Motor neuron (in vitro differentiated cells): Measurements from ENCODE around the gene PDSS1. TPM values are rescaled to one million over a fixed set of nuclear protein-coding genes. Genes with fewer than 3 reads are reported as not detected.
"Not testable (repeated sequence)": the region's sequence is repeated elsewhere in the genome, so short reads cannot be mapped to it uniquely, and the experiment has no call there.

Source experiments
- ATAC-seq, 8 experiments: fragments of 200-7000 bp; cut with Tn5 transposase; replicated peaks in 6 of 8; 2 replicates each; pipeline ENCODE4 v1.8.0; 2021; ENCODE audit warnings: mild to moderate bottlenecking in 8 of 8, moderate library complexity in 8 of 8
- H3K27ac ChIP-seq, 2 donors: fragments of 250-450 bp; sonication (Bioruptor Pico); 2 replicates each; pipeline ENCODE4 v1.9.0; 2021; ENCODE audit warnings: antibody characterized with exemption in 2 of 2, mild to moderate bottlenecking in 2 of 2, moderate library complexity in 1 of 2
- H3K4me1 ChIP-seq, 2 donors: fragments of 250-450 bp; sonication (Bioruptor Pico); replicated peaks in 1 of 2; 2 replicates each; pipeline ENCODE4 v1.6.1; 2021; ENCODE audit warnings: antibody characterized with exemption in 2 of 2, mild to moderate bottlenecking in 2 of 2, moderate library complexity in 1 of 2
- H3K4me3 ChIP-seq, 5 donors: fragments of 250-450 bp; sonication (Bioruptor Pico); 2 replicates each; pipeline ENCODE4 v1.9.0; 2021; ENCODE audit warnings: antibody characterized with exemption in 5 of 5, mild to moderate bottlenecking in 5 of 5, moderate library complexity in 4 of 5
- WGBS, 10 experiments: fragments of 450-650 bp; shearing (Covaris generic); methylation state at CpG; one replicate each; pipeline ENCODE4 v1.0.0; 2022; 5-methylcytosine and 5-hydroxymethylcytosine counted together
- in situ Hi-C, 9 experiments: fragments of 400-800 bp; cut with MboI; loops; one replicate each; pipeline ENCODE4 v1.15.0; 2021; ENCODE audit warnings: low sequenced_read_pairs in 9 of 9, low pct_unique_long_range_greater_than_20kb in 2 of 9; ENCODE audit not compliant: unreplicated experiment in 9 of 9
- total RNA-seq, 8 experiments: library from RNA; unstranded; fragments of 300-600 nt; gene quantifications; 2 replicates each; pipeline versions ENCODE4 v1.2.3 to v1.2.4, GENCODE V29; 2022

The PDSS1 gene, protein sequence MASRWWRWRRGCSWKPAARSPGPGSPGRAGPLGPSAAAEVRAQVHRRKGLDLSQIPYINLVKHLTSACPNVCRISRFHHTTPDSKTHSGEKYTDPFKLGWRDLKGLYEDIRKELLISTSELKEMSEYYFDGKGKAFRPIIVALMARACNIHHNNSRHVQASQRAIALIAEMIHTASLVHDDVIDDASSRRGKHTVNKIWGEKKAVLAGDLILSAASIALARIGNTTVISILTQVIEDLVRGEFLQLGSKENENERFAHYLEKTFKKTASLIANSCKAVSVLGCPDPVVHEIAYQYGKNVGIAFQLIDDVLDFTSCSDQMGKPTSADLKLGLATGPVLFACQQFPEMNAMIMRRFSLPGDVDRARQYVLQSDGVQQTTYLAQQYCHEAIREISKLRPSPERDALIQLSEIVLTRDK
- 10 to 100 TPM in 3 of 8 experiments, 1 to 10 TPM in 5; 6.4 to 24.6 (median 8.7) TPM for total RNA-seq

DNA sequence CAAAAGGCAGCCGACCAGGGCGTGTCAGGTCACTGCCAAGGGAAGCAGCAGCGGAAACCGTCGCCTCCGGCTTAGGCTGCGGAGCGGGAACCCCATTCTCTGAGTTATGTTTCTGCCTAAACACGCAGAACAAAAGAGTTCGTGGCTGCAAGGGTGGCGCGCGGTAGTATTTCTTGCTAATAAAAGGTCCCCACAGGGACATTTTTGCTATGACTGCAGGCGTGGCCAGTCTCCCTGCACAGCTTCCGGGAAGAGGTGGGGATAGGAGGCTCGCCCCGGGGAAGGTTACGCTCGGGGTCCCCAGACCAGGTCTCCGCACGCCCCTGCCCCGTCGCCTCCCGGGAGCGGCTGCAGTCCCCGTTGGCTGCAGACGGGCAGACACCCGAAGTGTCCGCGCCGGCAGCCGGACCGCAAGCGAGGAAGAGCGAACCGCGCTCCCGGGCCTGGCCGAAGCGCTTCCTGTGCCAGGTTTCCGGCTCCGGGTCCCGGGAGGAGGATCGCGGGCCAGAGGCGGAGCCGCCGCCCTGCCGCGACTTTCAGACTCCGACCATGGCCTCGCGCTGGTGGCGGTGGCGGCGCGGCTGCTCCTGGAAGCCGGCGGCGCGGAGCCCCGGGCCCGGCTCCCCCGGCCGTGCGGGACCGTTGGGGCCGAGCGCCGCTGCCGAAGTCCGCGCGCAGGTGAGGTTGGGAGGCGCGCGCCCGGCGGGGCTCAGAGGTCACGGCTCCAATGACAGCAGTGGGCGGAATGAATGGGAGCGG, at the start of gene PDSS1:
TSS of gene PDSS1 (plus strand) at position 539 of the 759 bp plus-strand sequence. CDS start at position 550, 11 bp downstream.
- in situ Hi-C loops: no loop called here
- WGBS, 10 experiments: 0 to 2% (median 0%) methylated on average over 1 to 24 of the region's 82 CpGs; no CpG with 5 or more reads in 5 of the 10 experiments
- Histone ChIP-seq H3K4me3 (peak within 1 kb of the TSS; percentile 70 to 99 (median 97)), H3K27ac (peak within 1 kb of the TSS; percentile 92 to 93), H3K4me1 (peaks cover 5 to 8% of the 10 kb centered on the region in 2 donors)
- peak; percentile 84 to 95 (median 87) for ATAC-seq

DNA sequence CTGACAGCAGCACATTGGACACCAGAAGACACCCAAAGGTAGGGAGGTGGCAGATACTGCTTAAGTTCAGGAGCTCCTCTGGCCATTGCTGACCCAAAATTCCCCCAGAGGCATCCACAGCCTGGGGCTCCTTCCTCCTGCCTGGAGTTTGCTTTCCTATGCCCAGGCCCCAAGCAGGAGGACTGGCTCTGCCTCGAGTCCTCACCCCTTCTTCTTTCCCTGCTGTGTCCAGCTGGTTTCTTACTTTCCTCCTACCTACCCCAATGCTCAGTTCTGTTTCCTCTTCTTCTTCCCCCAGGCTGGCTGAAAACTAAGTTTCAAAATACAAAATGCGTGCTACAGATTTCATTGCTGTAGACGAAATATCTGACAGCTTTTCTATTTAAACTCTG, 49.3 kb upstream of the PDSS1 start:
- H3K27ac ChIP-seq, H3K4me3 ChIP-seq, H3K4me1 ChIP-seq, ATAC-seq: not testable (repeated sequence)
- WGBS, 10 experiments: 6 to 100% (median 58%) methylated on average over 1 to 3 of the region's 3 CpGs; no CpG with 5 or more reads in 1 of the 10 experiments
- in situ Hi-C loops: loop anchor here in 1 of 9 experiments (25.0 kb wide), 1 partner anchor 111 kb away; no protein-coding TSS in a partner anchor

DNA sequence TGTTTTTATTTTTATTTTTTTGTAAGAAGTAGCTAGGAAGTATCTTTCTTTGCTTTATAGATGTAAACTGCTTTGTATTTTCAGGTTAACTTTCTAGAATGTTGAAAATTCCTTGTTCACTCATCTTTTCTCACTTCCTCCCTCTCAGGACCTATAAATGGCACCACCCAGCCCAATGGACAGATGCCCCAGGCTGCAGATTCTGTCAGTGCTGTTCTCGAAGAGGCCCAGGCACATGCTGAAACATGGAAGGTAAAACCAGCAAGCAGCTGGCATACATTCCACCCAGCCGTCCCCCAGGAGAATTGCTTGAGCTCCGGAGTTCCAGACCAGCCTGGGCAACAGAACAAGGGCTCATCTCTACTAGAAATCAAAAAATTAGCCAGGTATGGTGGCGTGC, 47.1 kb upstream of the PDSS1 start:
- in situ Hi-C loops: no loop called here
- WGBS, 10 experiments: 0 to 100% (median 59%) methylated on average over 1 to 3 of the region's 4 CpGs; no CpG with 5 or more reads in 2 of the 10 experiments
- H3K27ac ChIP-seq: no peak overlapping the region

DNA sequence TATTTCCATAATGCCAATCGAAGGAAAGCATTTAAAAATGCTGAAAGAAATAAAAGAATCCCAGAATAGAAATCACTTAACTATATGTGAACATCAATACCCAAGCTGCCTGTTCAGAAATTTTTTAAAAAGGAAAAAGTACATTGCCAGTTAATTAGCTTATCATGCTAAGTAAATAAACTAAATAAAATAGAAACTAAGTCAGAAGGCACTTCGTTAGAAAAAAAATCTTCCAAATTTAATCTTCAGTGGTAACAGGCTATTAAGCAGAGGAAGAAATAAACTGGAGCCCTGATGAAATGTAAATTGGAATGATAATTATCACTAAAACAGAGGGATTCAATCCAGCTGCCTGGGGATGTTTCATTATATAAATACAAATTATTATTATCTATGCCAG, 46.0 kb upstream of the PDSS1 start:
- H3K27ac ChIP-seq, in situ Hi-C loops, H3K4me3 ChIP-seq, ATAC-seq, H3K4me1 ChIP-seq: not testable (repeated sequence)
- 0 to 86% (median 46%) methylated on average over 1 to 2 of the region's 2 CpGs for WGBS, 10 experiments

More for the DNA sequence above, 47.1 kb upstream of the PDSS1 start:
- Histone ChIP-seq H3K4me3 (no peak overlapping the region), H3K4me1 (no peaks in the 10 kb centered on the region)
- no peak for ATAC-seq

DNA sequence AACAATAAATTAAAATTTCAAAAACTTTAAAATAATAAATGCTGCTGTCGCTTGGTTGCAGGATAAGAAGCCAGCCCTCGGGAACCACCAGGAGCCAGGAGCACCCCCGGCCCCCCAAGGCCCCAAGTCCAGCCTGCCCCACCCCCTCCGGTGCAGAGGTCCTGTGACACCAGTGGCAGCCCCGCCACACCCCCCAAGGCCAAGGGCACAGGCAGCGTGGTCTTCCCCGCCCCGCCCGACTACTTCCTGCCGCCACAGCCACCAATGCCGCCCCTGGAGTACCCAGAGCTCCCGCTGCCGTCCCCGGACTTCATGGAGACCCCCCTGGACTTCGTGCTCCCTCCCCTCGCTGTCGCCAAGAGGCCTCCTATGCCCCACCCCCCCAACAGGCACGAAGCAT, 44.5 kb upstream of the PDSS1 start:
- in situ Hi-C loops: no loop called here
- Histone ChIP-seq H3K27ac (no peak overlapping the region), H3K4me3 (no peak overlapping the region), H3K4me1 (no peaks in the 10 kb centered on the region)
- WGBS, 10 experiments: 60 to 100% (median 100%) methylated on average over 1 of the region's 18 CpGs; no CpG with 5 or more reads in 7 of the 10 experiments
- no peak for ATAC-seq

DNA sequence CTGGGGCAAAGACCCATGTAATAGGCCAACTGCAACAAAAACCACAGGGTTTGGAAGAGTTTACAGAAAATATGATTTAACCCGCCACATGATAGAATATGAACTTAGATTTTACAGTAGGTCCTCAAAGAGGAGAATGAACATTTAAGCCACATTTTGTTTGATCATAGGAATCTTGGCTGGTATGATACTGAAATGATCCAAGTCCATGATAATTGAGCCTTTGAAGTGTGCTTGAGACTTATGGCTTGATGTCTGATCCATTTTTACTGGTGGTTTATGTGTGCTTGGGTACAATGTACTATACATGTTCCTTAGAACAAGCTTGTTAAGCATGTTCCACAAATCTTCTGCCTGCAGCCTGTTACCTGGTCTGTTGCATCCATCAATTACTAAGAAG, 41.8 kb upstream of the PDSS1 start:
- no peak for ATAC-seq
- H3K4me1 ChIP-seq: no peaks in the 10 kb centered on the region
- H3K4me3 ChIP-seq: no peak overlapping the region
- in situ Hi-C loops: no loop called here
- H3K27ac ChIP-seq: no peak overlapping the region
- 0 to 100% (median 50%) methylated on average over 1 of the region's 1 CpG; no CpG with 5 or more reads in 3 of the 10 experiments for WGBS, 10 experiments

DNA sequence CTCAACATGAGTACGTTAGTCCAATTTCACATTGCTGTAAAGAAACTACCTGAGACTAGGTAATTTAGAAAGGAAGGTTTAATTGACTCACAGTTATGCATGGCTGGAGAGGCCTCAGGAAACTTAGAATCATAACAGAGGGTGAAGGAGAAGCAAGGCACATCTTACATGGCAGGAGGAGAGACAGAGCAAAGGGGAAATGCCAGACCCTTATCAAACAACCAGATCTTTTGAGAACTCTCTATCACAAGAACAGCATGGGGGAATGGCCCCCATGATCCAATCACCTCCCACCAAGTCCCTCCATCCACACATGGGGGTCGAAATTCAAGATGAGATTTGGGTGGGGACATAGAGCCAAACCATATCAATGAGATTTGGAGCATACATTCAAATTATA, 34.6 kb upstream of the PDSS1 start:
- WGBS, 10 experiments: 0 to 83% (median 60%) methylated on average over 1 to 2 of the region's 2 CpGs; no CpG with 5 or more reads in 5 of the 10 experiments
- no peak for ATAC-seq

DNA sequence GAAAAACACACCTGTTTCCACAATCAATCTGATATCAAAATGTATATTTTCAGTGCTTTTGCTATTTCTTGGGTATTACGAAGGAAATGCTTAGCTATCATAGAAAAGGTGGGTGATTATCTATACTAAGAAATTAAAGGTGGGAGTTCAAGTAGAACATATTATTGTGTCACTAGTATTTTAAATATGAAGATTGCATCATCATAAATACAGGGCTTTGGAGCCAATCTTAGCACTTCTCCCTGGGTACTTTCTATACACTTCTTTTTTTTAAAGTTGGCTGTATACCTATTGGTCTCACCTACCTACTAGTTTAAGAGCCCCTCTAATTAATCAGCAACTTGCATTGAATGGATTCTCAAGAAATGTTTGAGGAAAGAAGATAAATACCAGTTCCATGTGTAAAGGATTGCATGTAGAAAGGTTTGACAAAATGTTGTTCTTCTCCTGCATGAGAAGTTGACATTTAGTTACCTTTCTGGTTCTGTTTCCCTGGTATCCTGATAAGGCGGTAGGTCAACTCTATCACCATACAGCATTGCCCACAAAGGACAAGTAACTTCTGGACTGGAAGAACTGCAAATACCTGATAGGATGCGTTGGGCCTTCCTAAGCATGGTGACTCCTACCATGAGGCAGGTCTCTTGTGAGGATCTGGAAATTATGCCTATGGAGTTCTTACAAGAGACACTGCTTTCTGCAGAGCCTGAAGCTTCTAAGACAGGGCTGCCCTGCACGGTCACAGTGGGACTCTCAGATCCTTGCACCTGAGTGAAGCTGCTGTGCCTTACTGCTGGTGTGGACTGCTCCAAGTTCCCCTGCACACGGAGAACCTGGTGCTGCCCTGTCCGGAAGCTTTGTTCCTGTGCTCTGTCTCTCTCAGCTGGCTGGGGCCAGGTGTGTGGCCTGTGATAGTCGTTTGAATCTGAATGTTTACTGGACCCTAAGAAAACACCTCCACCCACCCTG, 32.1 kb upstream of the PDSS1 start:
- WGBS, 10 experiments: 25 to 100% (median 65%) methylated on average over 1 to 5 of the region's 7 CpGs
- Histone ChIP-seq H3K4me3 (no peak overlapping the region), H3K27ac (no peak overlapping the region), H3K4me1 (no peaks in the 10 kb centered on the region)
- no peak for ATAC-seq
- in situ Hi-C loops: no loop called here

More for the DNA sequence above, 34.6 kb upstream of the PDSS1 start:
- Histone ChIP-seq H3K4me3 (no peak overlapping the region), H3K4me1 (no peaks in the 10 kb centered on the region), H3K27ac (no peak overlapping the region)
- in situ Hi-C loops: no loop called here

DNA sequence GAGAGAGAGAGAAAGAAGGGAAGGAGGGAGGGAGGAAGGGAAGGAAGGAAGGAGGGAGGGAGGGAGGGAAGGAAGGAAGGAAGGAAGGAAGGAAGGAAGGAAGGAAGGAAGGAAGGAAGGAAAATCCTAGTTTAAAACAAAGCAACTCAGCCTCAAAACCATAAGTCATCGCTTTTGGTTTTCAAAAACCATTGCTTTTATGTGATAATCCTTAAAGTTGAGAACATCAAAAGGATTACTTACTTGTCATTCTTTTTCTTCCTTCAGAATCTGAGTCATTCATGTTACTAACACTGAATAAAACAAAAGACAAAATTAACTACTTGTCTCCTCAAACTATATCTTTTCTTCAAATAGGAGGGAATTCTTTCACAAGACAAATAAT, 21.6 kb upstream of the PDSS1 start:
- WGBS, 10 experiments: 88 to 100% (median 100%) methylated on average over 1 of the region's 1 CpG; no CpG with 5 or more reads in 5 of the 10 experiments
- in situ Hi-C loops: no loop called here
- no peaks in the 10 kb centered on the region for H3K4me1 ChIP-seq
- H3K27ac ChIP-seq: no peak overlapping the region
- no peak for ATAC-seq
- H3K4me3 ChIP-seq: no peak overlapping the region

DNA sequence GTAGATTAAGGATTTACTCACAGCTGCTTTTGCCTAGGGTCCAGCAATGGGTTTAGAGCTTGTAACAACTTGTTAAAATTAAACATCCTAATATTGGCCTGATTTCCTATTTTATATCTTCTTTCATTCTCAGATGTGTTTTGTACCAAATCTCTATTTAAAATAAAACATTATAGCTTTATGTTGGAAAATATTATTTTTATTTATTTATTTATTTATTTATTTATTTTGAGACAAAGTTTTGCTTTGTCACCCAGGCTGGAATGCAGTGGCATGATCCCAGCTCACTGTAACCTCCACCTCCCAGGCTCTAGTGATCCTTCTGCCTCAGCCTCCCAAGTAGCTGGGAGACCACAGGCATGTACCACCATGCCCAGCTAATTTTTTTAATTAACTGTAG, 17.9 kb upstream of the PDSS1 start:
- no peak overlapping the region for H3K4me3 ChIP-seq
- ATAC-seq: no peak
- no peaks in the 10 kb centered on the region for H3K4me1 ChIP-seq
- in situ Hi-C loops: no loop called here
- H3K27ac ChIP-seq: no peak overlapping the region

DNA sequence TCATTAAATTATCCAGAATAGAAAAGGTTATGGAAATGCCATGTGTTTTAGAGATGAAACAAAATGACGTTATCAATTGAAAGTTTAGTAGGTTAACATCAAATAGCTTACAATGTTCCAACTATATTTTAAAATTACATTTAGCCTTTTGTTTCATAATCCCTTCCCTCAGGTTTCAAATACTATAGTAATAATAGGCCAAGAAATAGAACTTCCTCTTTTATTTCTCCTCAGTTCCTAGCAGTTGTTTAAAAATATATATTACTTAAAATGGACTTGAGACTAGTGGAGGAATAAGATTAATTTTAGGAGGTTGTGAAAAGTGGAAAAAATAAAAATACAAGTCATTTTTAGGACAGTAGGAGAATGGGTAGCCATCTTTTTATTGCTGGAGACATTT, 16.4 kb upstream of the PDSS1 start:
- Histone ChIP-seq H3K4me1 (no peaks in the 10 kb centered on the region), H3K4me3 (no peak overlapping the region), H3K27ac (no peak overlapping the region)
- in situ Hi-C loops: no loop called here
- ATAC-seq: no peak
- WGBS, 10 experiments: 43 to 100% (median 89%) methylated on average over 1 of the region's 1 CpG; no CpG with 5 or more reads in 1 of the 10 experiments

DNA sequence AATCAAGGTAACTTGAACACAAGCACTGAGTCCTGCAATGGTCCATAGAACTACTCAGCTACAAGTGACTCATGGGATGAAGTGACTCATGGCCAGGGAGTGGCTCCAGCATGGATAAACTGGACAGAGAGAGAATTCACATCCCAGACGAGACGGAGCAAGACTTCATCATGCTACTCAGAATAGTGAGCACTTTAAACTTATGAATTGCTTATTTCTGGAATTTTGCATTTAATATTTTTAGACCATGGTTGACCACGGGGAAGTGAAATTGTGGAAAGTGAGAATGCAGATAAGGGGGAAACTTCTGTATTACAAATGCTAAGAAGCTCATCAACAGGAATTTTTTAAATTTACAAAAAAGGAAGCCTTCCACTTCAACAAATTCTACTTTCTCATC, 15.5 kb upstream of the PDSS1 start:
- H3K4me3 ChIP-seq, in situ Hi-C loops, H3K27ac ChIP-seq, H3K4me1 ChIP-seq: not testable (repeated sequence)
- WGBS, 10 experiments: 0 to 100% (median 75%) methylated on average over 1 to 2 of the region's 3 CpGs
- peak in 7 of 8 experiments; percentile 33 to 100 (median 95) for ATAC-seq
